COLO668 (cell line): ENCODE measurements around the gene LINC01488.

Experiments used
- DNase-seq: peaks from one replicate; lab custom pipeline; 2025; ENCODE audit not compliant: unreplicated experiment; lab: John Stamatoyannopoulos, UW

The LINC01488 gene

GRCh38 chr11:69508974-69509373 is 27.5 kb downstream of the LINC01488 start:
- DNase-seq, result no peak

- DNase-seq, result no peak
Observed at GRCh38 chr11:69509381-69509780, 27.9 kb downstream of the LINC01488 start.

- no peak for DNase-seq
Observed at GRCh38 chr11:69509846-69510390, 28.5 kb downstream of the LINC01488 start.

- no peak for DNase-seq
Observed at GRCh38 chr11:69510471-69511357, 29.3 kb downstream of the LINC01488 start.

- DNase-seq, result no peak
Observed at GRCh38 chr11:69511358-69512055, 30.0 kb downstream of the LINC01488 start.

- no peak for DNase-seq
Observed at GRCh38 chr11:69512136-69512535, 30.7 kb downstream of the LINC01488 start.

- DNase-seq, result no peak
Observed at GRCh38 chr11:69512790-69513189, 31.3 kb downstream of the LINC01488 start.

- DNase-seq, result no peak
Observed at GRCh38 chr11:69513196-69513595, 31.7 kb downstream of the LINC01488 start.

- no peak for DNase-seq
Observed at GRCh38 chr11:69513663-69514224, 32.3 kb downstream of the LINC01488 start.

GRCh38 chr11:69514771-69515170 is 33.3 kb downstream of the LINC01488 start:
- DNase-seq, result no peak

- DNase-seq, result no peak
Observed at GRCh38 chr11:69515271-69516245, 34.1 kb downstream of the LINC01488 start.

- no peak for DNase-seq
Observed at GRCh38 chr11:69516526-69516925, 35.1 kb downstream of the LINC01488 start.

GRCh38 chr11:69518081-69518950 is 36.9 kb downstream of the LINC01488 start:
- DNase-seq, result no peak

GRCh38 chr11:69520186-69520916 is 38.9 kb downstream of the LINC01488 start:
- no peak for DNase-seq

- DNase-seq, result no peak
Observed at GRCh38 chr11:69521457-69521856, 40.0 kb downstream of the LINC01488 start.

- DNase-seq, result no peak
Observed at GRCh38 chr11:69523453-69523852, 42.0 kb downstream of the LINC01488 start.

GRCh38 chr11:69524291-69524882 is 42.9 kb downstream of the LINC01488 start:
- DNase-seq, result no peak

- DNase-seq, result no peak
Observed at GRCh38 chr11:69524991-69525411, 43.5 kb downstream of the LINC01488 start.
